ENCODE results near the gene ODF2. TPM values are rescaled to one million over a fixed set of nuclear protein-coding genes. Genes with fewer than 3 reads are reported as not detected.
A peak's percentile ranks its signal among the peaks of the same experiment; 100 is the strongest.

ODF2 gene
- polyA plus RNA-seq, 1 of the 3 experiments (the other 2 are of a cell fraction), result 35.7 TPM

GRCh38 chr9:128454991-128455390 lies 815 bp upstream of the ODF2 start:
- Histone ChIP-seq H3K9me2 (no peaks in the 10 kb centered on the region), H3K27ac (ENCODE audit: low read depth in 2 of 2, low read length in 1 of 2) (peak overlapping the region in 1 of 2 experiments; percentile 84; a peak in 1 of 4 replicates), H3K4me2 (no peak overlapping the region), H3K79me2 (ENCODE audit: insufficient read depth) (peaks cover 35% of the 10 kb centered on the region), H3F3A (replicated peaks; ENCODE audit: insufficient read depth) (no peaks in the 10 kb centered on the region), H3K4me3 (ENCODE audit: low read depth in 2 of 2, low read length in 1 of 2) (no peak overlapping the region), H3K9me3 (no peaks in the 10 kb centered on the region), H3K36me3 (replicated peaks in 1 of 2; ENCODE audit: control insufficient read depth in 1 of 2, insufficient read depth in 2 of 2, low read length in 1 of 2) (peaks cover 2 to 11% of the 10 kb centered on the region in 2 experiments), H2AFZ (ENCODE audit: low read depth) (no peak overlapping the region), H3K9ac (no peak overlapping the region), H3K4me1 (ENCODE audit: control insufficient read depth in 1 of 2, insufficient read depth in 2 of 2, low read depth in 1 of 2, low read length in 1 of 2) (peaks cover 3 to 9% of the 10 kb centered on the region in 2 experiments; a peak in 1 of 4 replicates), H4K20me1 (ENCODE audit: insufficient read depth) (no peaks in the 10 kb centered on the region), H3K27me3 (ENCODE audit: insufficient read depth) (no peaks in the 10 kb centered on the region)
- ChIA-PET CTCF (interaction anchor here (1.0 to 1.3 kb wide), 4 partner anchors 13 to 93 kb away, joined by 3 to 4 read pairs (median 3); no protein-coding TSS in a partner anchor), POLR2A (no interaction called here)
- WGBS (ENCODE audit: low lambda C conversion rate), result 94% methylated on average over 13 of the region's 14 CpGs
- TF ChIP-seq RXRA (IDR thresholded peaks at IDR 0.05; ENCODE audit: borderline replicate concordance, low read depth), result no peak
- TF ChIP-seq SIN3A (IDR thresholded peaks at IDR 0.05; ENCODE audit: borderline replicate concordance, low read depth, low read length), result no peak
- TF ChIP-seq PBX3 (IDR thresholded peaks at IDR 0.05), result no peak
- TF ChIP-seq ZBTB33 (IDR thresholded peaks at IDR 0.05; ENCODE audit: borderline replicate concordance, low read depth), result no peak
- no peak for TF ChIP-seq FOXJ3 (CRISPR knock-in tag; IDR thresholded peaks at IDR 0.05)
- no peak for TF ChIP-seq USF1 (IDR thresholded peaks at IDR 0.05; ENCODE audit: borderline replicate concordance, low read depth)
- TF ChIP-seq GABPA (IDR thresholded peaks at IDR 0.05; ENCODE audit: low read depth), result no peak
- TF ChIP-seq MEF2A (IDR thresholded peaks at IDR 0.05; ENCODE audit: borderline replicate concordance, low read depth), result no peak
- TF ChIP-seq NFIC (IDR thresholded peaks at IDR 0.05; ENCODE audit: borderline replicate concordance), result no peak
- TF ChIP-seq RFX5 (IDR thresholded peaks at IDR 0.05; ENCODE audit: low read length), result no peak
- TF ChIP-seq YY1 (IDR thresholded peaks at IDR 0.05; ENCODE audit: low read depth), result no peak
- no peak for TF ChIP-seq EZH2phosphoT487 (IDR thresholded peaks at IDR 0.05; ENCODE audit: borderline replicate concordance, low read depth)
- DNase-seq, result no peak

GRCh38 chr9:128456613-128457061 lies 831 bp downstream of the ODF2 start:
- peaks cover 15 to 25% of the 10 kb centered on the region in 2 experiments for H3K36me3 ChIP-seq (replicated peaks in 1 of 2; ENCODE audit: control insufficient read depth in 1 of 2, insufficient read depth in 2 of 2, low read length in 1 of 2)
- H3K9me2 ChIP-seq, result no peaks in the 10 kb centered on the region
- peaks cover 35% of the 10 kb centered on the region for H3K79me2 ChIP-seq (ENCODE audit: insufficient read depth)
- POLR2A ChIA-PET, result no interaction called here
- no peaks in the 10 kb centered on the region for H3K27me3 ChIP-seq (ENCODE audit: insufficient read depth)
- peak; percentile 93 for DNase-seq
- H3K27ac ChIP-seq (ENCODE audit: low read depth in 2 of 2, low read length in 1 of 2), result peak overlapping the region; percentile 68 to 84
- CTCF ChIA-PET, result interaction anchor here (0.7 kb wide), 1 partner anchor 18 kb away, joined by 3 read pairs; no protein-coding TSS in a partner anchor
- H2AFZ ChIP-seq (ENCODE audit: low read depth), result peak overlapping the region; percentile 84; the same call in 1 of the 2 replicates
- no peaks in the 10 kb centered on the region for H3F3A ChIP-seq (replicated peaks; ENCODE audit: insufficient read depth)
- no peaks in the 10 kb centered on the region for H3K9me3 ChIP-seq
- peak overlapping the region; percentile 100 for H3K4me2 ChIP-seq
- peaks cover 3 to 9% of the 10 kb centered on the region in 2 experiments; a peak in 1 of 4 replicates for H3K4me1 ChIP-seq (ENCODE audit: control insufficient read depth in 1 of 2, insufficient read depth in 2 of 2, low read depth in 1 of 2, low read length in 1 of 2)
- H3K4me3 ChIP-seq (ENCODE audit: low read depth in 2 of 2, low read length in 1 of 2), result peak overlapping the region; percentile 79 to 92
- WGBS (ENCODE audit: low lambda C conversion rate), result 0% methylated on average over 22 of the region's 48 CpGs
- H4K20me1 ChIP-seq (ENCODE audit: insufficient read depth), result no peaks in the 10 kb centered on the region
- peak overlapping the region; percentile 81 for H3K9ac ChIP-seq
- TF ChIP-seq ELF1 (IDR thresholded peaks at IDR 0.05), result no peak
- TF ChIP-seq MAX (IDR thresholded peaks at IDR 0.05; ENCODE audit: low read depth), result no peak
- TF ChIP-seq NRF1 (IDR thresholded peaks at IDR 0.05; ENCODE audit: low read depth, low read length), result no peak
- TF ChIP-seq EP300 (IDR thresholded peaks at IDR 0.05; ENCODE audit: borderline replicate concordance in 1 of 2, low read depth in 1 of 2, low read length in 1 of 2), result no peak
- TF ChIP-seq POLR2AphosphoS5 (IDR thresholded peaks at IDR 0.05; ENCODE audit: low read depth, low read length), result no peak
- no peak for TF ChIP-seq EZH2phosphoT487 (IDR thresholded peaks at IDR 0.05; ENCODE audit: borderline replicate concordance, low read depth)
- no peak for TF ChIP-seq USF1 (IDR thresholded peaks at IDR 0.05; ENCODE audit: borderline replicate concordance, low read depth)
- 0 out of 2 replicates have a peak, but pooled peaks have one; percentile 18 for TF ChIP-seq TAF1 (IDR thresholded peaks at IDR 0.05; ENCODE audit: borderline replicate concordance, low read depth, low read length)
- no peak for TF ChIP-seq CTCF (IDR thresholded peaks at IDR 0.05)
- peak; percentile 87 for TF ChIP-seq PBX3 (IDR thresholded peaks at IDR 0.05)
